ENCODE results near the gene HIPK2.

GRCh38 chr7:139767561-139767982, 10.2 kb downstream of the HIPK2 start:
- TF ChIP-seq CTCF (conservative IDR thresholded peaks at IDR 0.05 in 1 of 2, IDR thresholded peaks at IDR 0.05 in 1 of 2; ENCODE audit: extremely low read depth in 1 of 2, insufficient read depth in 1 of 2, low read depth in 1 of 2, low read length in 2 of 2) (no peak), EZH2 (IDR thresholded peaks at IDR 0.05; ENCODE audit: borderline replicate concordance, low read length) (no peak)
